ENCODE measurements around the gene ZNF438. TPM values are rescaled to one million over a fixed set of nuclear protein-coding genes. Genes with fewer than 3 reads are reported as not detected.
A peak's percentile ranks its signal among the peaks of the same experiment; 100 is the strongest.

Gene ZNF438
- total RNA-seq, 6 experiments from 2014 or later, result 3.0 to 4.6 (median 3.9) TPM

GRCh38 chr10:31033147-31033546 is 1.5 kb upstream of the ZNF438 start:
- no peak for DNase-seq
- no peaks in the 10 kb centered on the region; the same call in 1 of the 2 replicates for H3K27me3 Mint-ChIP-seq (ENCODE audit: insufficient read depth)
- TF ChIP-seq CTCF (IDR thresholded peaks at IDR 0.05), result no peak
- no peaks in the 10 kb centered on the region for H3K9me3 Mint-ChIP-seq
- peak overlapping the region; percentile 98 for H3K27ac Mint-ChIP-seq
- peak overlapping the region; percentile 88 for H3K4me3 Mint-ChIP-seq
- peaks cover 10% of the 10 kb centered on the region; the same call in 1 of the 2 replicates for H3K36me3 Mint-ChIP-seq (ENCODE audit: low read depth)
- peaks cover 68% of the 10 kb centered on the region for H3K4me1 Mint-ChIP-seq (ENCODE audit: low read depth)

GRCh38 chr10:31032258-31033132 is 830 bp upstream of the ZNF438 start:
- Mint-ChIP-seq H3K4me3 (peak overlapping the region; percentile 88), H3K36me3 (ENCODE audit: low read depth) (peaks cover 10% of the 10 kb centered on the region; the same call in 1 of the 2 replicates)

GRCh38 chr10:31031205-31031557 is 484 bp downstream of the ZNF438 start:
- H3K9me3 Mint-ChIP-seq, result no peaks in the 10 kb centered on the region
- no peak for TF ChIP-seq CTCF (IDR thresholded peaks at IDR 0.05)

More at GRCh38 chr10:31032258-31033132, 830 bp upstream of the ZNF438 start:
- peak overlapping the region; percentile 98 for H3K27ac Mint-ChIP-seq
- no peaks in the 10 kb centered on the region for H3K9me3 Mint-ChIP-seq
- H3K27me3 Mint-ChIP-seq (ENCODE audit: insufficient read depth), result no peaks in the 10 kb centered on the region; the same call in 1 of the 2 replicates
- H3K4me1 Mint-ChIP-seq (ENCODE audit: low read depth), result peaks cover 70% of the 10 kb centered on the region
- no peak for TF ChIP-seq CTCF (IDR thresholded peaks at IDR 0.05)
- DNase-seq, result peak; percentile 91

GRCh38 chr10:31030800-31031199 is 865 bp downstream of the ZNF438 start:
- DNase-seq, result no peak
- Mint-ChIP-seq H3K27ac (peak overlapping the region; percentile 98), H3K4me3 (peak overlapping the region; percentile 88), H3K9me3 (no peaks in the 10 kb centered on the region), H3K36me3 (ENCODE audit: low read depth) (peaks cover 10% of the 10 kb centered on the region; the same call in 1 of the 2 replicates), H3K4me1 (ENCODE audit: low read depth) (peaks cover 65% of the 10 kb centered on the region), H3K27me3 (ENCODE audit: insufficient read depth) (no peaks in the 10 kb centered on the region; the same call in 1 of the 2 replicates)
- TF ChIP-seq CTCF (IDR thresholded peaks at IDR 0.05), result no peak

More at GRCh38 chr10:31031205-31031557, 484 bp downstream of the ZNF438 start:
- H3K4me1 Mint-ChIP-seq (ENCODE audit: low read depth), result peaks cover 67% of the 10 kb centered on the region
- H3K27me3 Mint-ChIP-seq (ENCODE audit: insufficient read depth), result no peaks in the 10 kb centered on the region; the same call in 1 of the 2 replicates
- H3K4me3 Mint-ChIP-seq, result peak overlapping the region; percentile 88
- no peak for DNase-seq
- H3K27ac Mint-ChIP-seq, result peak overlapping the region; percentile 98
- H3K36me3 Mint-ChIP-seq (ENCODE audit: low read depth), result peaks cover 10% of the 10 kb centered on the region; the same call in 1 of the 2 replicates

- no peak for DNase-seq
- H3K4me3 Mint-ChIP-seq, result no peak overlapping the region
- no peaks in the 10 kb centered on the region for H3K9me3 Mint-ChIP-seq
- TF ChIP-seq CTCF (IDR thresholded peaks at IDR 0.05), result no peak
- no peak overlapping the region for H3K27ac Mint-ChIP-seq
- H3K27me3 Mint-ChIP-seq (ENCODE audit: insufficient read depth), result no peaks in the 10 kb centered on the region; the same call in 1 of the 2 replicates
- peaks cover 10% of the 10 kb centered on the region; the same call in 1 of the 2 replicates for H3K36me3 Mint-ChIP-seq (ENCODE audit: low read depth)
- H3K4me1 Mint-ChIP-seq (ENCODE audit: low read depth), result peaks cover 60% of the 10 kb centered on the region
These were observed 1.4 kb downstream of the ZNF438 start for GRCh38 chr10:31030260-31030659.

Measured in HFFc6 (cell line).